PFSK-1 (cell line): ENCODE results near the gene TTC23L.

Experiments used
- POLR2AphosphoS5 ChIP-seq: IDR thresholded peaks from 2 replicates; pipeline ENCODE4 v1.6.1; 2012; ENCODE audit warnings: low read depth, mild to moderate bottlenecking, control low read depth, low read length, moderate library complexity
- REST ChIP-seq, 2 experiments: IDR thresholded peaks; 2 replicates each; pipeline versions ENCODE4 v1.6.1 to v1.8.0; 2011 to 2012; ENCODE audit warnings: low read depth in 2 of 2, low read length in 2 of 2, control low read depth in 1 of 2, inconsistent platforms in 1 of 2, mild to moderate bottlenecking in 1 of 2, moderate library complexity in 1 of 2; ENCODE audit not compliant: insufficient read depth in 1 of 2
- SIN3A ChIP-seq: IDR thresholded peaks from 2 replicates; pipeline ENCODE4 v1.6.1; 2012; ENCODE audit warnings: mild to moderate bottlenecking, low read length, moderate library complexity, borderline replicate concordance; ENCODE audit not compliant: insufficient read depth
- TAF1 ChIP-seq: IDR thresholded peaks from 2 replicates; pipeline ENCODE4 v1.6.1; 2012; ENCODE audit warnings: low read length, control low read depth, borderline replicate concordance; ENCODE audit not compliant: insufficient read depth

GRCh38 chr5:34929134-34929719, 90.3 kb downstream of the TTC23L start, which contains the start of gene DNAJC21:
- no peak; the same call in 1 of the 2 replicates for TF ChIP-seq POLR2AphosphoS5
- TF ChIP-seq SIN3A: no peak
- no peak for TF ChIP-seq REST (IDR thresholded peaks at IDR 0.05; ENCODE audit: insufficient read depth in 1 of 2, low read depth in 2 of 2, low read length in 2 of 2)
- TF ChIP-seq TAF1: no peak
